ENCODE results near the gene TEK. TPM values are rescaled to one million over a fixed set of nuclear protein-coding genes. Genes with fewer than 3 reads are reported as not detected.

Gene TEK
- total and polyA plus RNA-seq, 2 donors (not counting 1 experiment from before 2014, with no cell fraction given) = not detected

- Histone ChIP-seq H3K9me3 (ENCODE audit: control extremely low read depth in 1 of 3, control insufficient read depth in 2 of 3, insufficient read depth in 1 of 3, low read length in 2 of 3) (peaks cover 0 to 3% (median under 1%) of the 10 kb centered on the region in 3 donors), H4K20me1 (ENCODE audit: control insufficient read depth, insufficient read depth, low read length, poor library complexity, severe bottlenecking) (no peaks in the 10 kb centered on the region), H3K27me3 (replicated peaks in 1 of 4; ENCODE audit: control extremely low read depth in 1 of 4, control insufficient read depth in 3 of 4, insufficient read depth in 4 of 4, low read length in 3 of 4) (no peaks in the 10 kb centered on the region), H3K27ac (ENCODE audit: low read length in 2 of 2) (no peak overlapping the region), H3K9ac (ENCODE audit: low read length) (no peak overlapping the region), H3K4me3 (ENCODE audit: control extremely low read depth in 1 of 5, extremely low read depth in 1 of 5, insufficient read depth in 1 of 5, low read depth in 2 of 5, low read length in 4 of 5) (no peak overlapping the region), H3K36me3 (replicated peaks in 1 of 2; ENCODE audit: control extremely low read depth in 1 of 2, control insufficient read depth in 1 of 2, extremely low read depth in 1 of 2, insufficient read depth in 2 of 2, low read length in 1 of 2) (no peaks in the 10 kb centered on the region), H3K4me1 (ENCODE audit: control insufficient read depth in 2 of 2, insufficient read depth in 2 of 2, low read length in 2 of 2) (no peaks in the 10 kb centered on the region), H3K4me2 (replicated peaks; ENCODE audit: low read depth, low read length, poor library complexity, severe bottlenecking) (no peak overlapping the region), H2AFZ (ENCODE audit: insufficient read depth, low read depth, low read length, poor library complexity, severe bottlenecking) (no peak overlapping the region), H3K79me2 (ENCODE audit: control insufficient read depth, insufficient read depth, low read length) (no peaks in the 10 kb centered on the region)
- Mint-ChIP-seq H3K27ac (no peak overlapping the region), H3K27me3 (no peaks in the 10 kb centered on the region), H3K9me3 (ENCODE audit: insufficient read depth) (peaks cover 9% of the 10 kb centered on the region), H3K4me3 (no peak overlapping the region), H3K4me1 (no peaks in the 10 kb centered on the region)
- 80% methylated on average over 2 of the region's 3 CpGs for WGBS (ENCODE audit: insufficient coverage)
- ATAC-seq (ENCODE audit: low read depth) (no peak), DNase-seq (no peak)
- ChIA-PET POLR2A (no interaction called here), CTCF (no interaction called here)
- intact Hi-C loops (cut with micrococcal nuclease) = no loop called here
- TF ChIP-seq CTCF (IDR thresholded peaks at IDR 0.05) (no peak), EZH2 (IDR thresholded peaks at IDR 0.05; ENCODE audit: borderline replicate concordance, insufficient read depth, low read depth, low read length, poor library complexity, severe bottlenecking) (no peak)
Measured at GRCh38 chr9:27165068-27165467, 56.0 kb downstream of the TEK start.

- H3K27ac ChIP-seq (ENCODE audit: low read length in 2 of 2) = no peak overlapping the region
- H3K9me3 ChIP-seq (ENCODE audit: control extremely low read depth in 1 of 3, control insufficient read depth in 2 of 3, insufficient read depth in 1 of 3, low read length in 2 of 3) = peaks cover 0 to 7% (median 3%) of the 10 kb centered on the region in 3 donors
- H3K36me3 ChIP-seq (replicated peaks in 1 of 2; ENCODE audit: control extremely low read depth in 1 of 2, control insufficient read depth in 1 of 2, extremely low read depth in 1 of 2, insufficient read depth in 2 of 2, low read length in 1 of 2) = no peaks in the 10 kb centered on the region
- DNase-seq = no peak
- Mint-ChIP-seq H3K4me3 (no peak overlapping the region), H3K4me1 (no peaks in the 10 kb centered on the region), H3K9me3 (ENCODE audit: insufficient read depth) (peaks cover 10% of the 10 kb centered on the region), H3K27ac (no peak overlapping the region), H3K27me3 (no peaks in the 10 kb centered on the region)
- ChIA-PET POLR2A (no interaction called here), CTCF (no interaction called here)
- H3K27me3 ChIP-seq (replicated peaks in 1 of 4; ENCODE audit: control extremely low read depth in 1 of 4, control insufficient read depth in 3 of 4, insufficient read depth in 4 of 4, low read length in 3 of 4) = no peaks in the 10 kb centered on the region
- ATAC-seq (ENCODE audit: low read depth) = no peak
- WGBS (ENCODE audit: insufficient coverage) = 93% methylated on average over 7 of the region's 10 CpGs
- H3K4me1 ChIP-seq (ENCODE audit: control insufficient read depth in 2 of 2, insufficient read depth in 2 of 2, low read length in 2 of 2) = no peaks in the 10 kb centered on the region
- no peak overlapping the region for H2AFZ ChIP-seq (ENCODE audit: insufficient read depth, low read depth, low read length, poor library complexity, severe bottlenecking)
- intact Hi-C loops (cut with micrococcal nuclease) = no loop called here
- H3K4me3 ChIP-seq (ENCODE audit: control extremely low read depth in 1 of 5, extremely low read depth in 1 of 5, insufficient read depth in 1 of 5, low read depth in 2 of 5, low read length in 4 of 5) = no peak overlapping the region
- H3K79me2 ChIP-seq (ENCODE audit: control insufficient read depth, insufficient read depth, low read length) = no peaks in the 10 kb centered on the region
- H4K20me1 ChIP-seq (ENCODE audit: control insufficient read depth, insufficient read depth, low read length, poor library complexity, severe bottlenecking) = no peaks in the 10 kb centered on the region
- no peak for TF ChIP-seq CTCF (IDR thresholded peaks at IDR 0.05)
- TF ChIP-seq EZH2 (IDR thresholded peaks at IDR 0.05; ENCODE audit: borderline replicate concordance, insufficient read depth, low read depth, low read length, poor library complexity, severe bottlenecking) = no peak
- H3K4me2 ChIP-seq (replicated peaks; ENCODE audit: low read depth, low read length, poor library complexity, severe bottlenecking) = no peak overlapping the region
- H3K9ac ChIP-seq (ENCODE audit: low read length) = no peak overlapping the region
Measured at GRCh38 chr9:27165670-27166069, 56.6 kb downstream of the TEK start.
